Colon (tissue), 2 donors: ENCODE results near the gene UBL3.

Experiments
- FAIRE-seq: peaks from 2 replicates; lab custom pipeline; 2012; peaks lifted over from hg19 to GRCh38; lab: Jason Lieb, UNC
- donor health status: control.
- donor health status: control.

Gene UBL3

DNA sequence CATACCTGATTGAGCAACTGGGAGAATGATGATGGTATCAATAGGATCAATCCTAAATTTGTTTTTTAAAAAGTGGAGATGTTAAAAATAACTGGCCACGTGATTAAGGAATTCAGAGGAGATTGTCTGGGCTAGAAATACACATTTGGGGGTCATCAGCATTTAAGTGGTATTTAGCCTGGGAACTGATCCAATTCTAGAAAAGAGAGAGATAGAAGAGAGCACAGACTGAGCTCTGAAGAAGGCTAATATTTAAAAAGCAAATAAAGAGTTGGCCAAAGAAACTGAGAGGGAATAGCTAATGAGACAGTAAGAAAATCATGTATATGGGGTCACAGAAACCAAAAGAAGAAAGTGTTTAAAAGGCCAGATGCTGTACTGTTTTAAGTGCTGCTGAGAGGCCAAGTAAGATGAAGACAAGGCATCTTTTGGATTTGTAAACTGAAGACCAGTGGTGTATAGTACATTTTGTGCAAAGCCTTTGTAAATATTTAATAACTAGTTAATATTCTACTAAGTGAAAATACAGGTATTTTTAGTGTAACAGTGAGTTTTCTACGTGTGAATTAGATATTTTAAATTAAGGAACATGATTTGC, 40.2 kb downstream of the UBL3 start:
- no peak for FAIRE-seq

DNA sequence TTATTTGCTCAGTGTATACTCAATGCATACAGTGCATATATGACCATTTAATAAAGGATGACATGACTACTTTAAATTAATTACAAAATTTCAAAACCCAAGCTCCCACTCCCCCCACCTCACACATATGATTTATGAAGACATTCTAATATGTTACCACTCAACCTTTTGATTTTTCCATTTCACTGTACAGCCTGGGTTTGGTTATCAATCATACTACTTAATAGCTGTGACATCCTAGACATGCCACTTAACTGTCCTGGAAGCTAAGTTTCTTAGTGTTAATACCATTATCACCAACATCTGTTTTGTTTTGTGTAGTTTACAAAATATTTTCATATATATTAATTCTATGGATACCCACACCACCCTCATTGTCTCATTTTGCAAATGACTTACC, 42.2 kb downstream of the UBL3 start:
- FAIRE-seq: no peak

DNA sequence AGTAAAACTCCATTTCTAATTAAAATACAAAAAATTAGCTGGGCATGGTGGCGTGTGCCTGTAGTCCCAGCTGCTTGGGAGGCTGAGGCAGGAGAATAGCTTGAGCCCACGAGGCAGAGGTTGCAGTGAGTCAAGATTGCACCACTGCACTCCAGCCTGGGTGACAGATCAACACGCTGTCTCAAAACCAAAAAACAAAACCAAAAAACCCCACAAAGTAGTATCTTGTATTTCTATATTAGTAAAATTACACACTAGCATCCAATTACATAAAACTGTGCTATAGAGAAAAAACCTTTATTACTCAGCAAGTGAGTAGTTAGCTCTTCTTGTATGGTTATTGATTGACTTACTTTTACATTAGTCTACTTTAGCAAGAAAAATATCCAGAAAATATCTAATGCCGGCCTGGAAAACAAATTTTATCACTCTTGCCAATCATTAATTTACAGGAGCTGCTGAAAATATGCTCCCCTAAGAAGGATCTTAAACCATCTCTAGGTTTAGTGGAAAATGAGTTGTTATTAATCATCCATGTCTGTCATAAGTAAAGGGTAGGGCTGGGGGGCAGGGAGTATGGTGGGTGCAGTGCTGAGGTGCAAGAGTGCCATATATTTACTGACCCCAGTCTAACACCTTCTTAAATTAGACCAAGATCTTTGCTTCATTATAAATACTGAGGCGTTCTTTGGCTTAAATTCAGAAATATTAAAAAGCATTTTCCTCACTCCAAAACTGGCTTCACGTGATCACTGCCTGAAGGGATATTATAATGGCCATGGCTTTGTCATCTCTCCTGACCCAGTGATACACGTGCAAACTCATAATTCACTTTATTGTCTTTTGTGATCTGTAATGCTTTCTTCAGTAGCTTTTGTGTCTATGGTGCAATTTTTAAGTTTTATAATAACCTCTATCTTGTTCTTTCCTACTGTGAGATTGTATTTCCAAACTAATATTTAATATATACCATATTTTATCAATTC, 44.1 kb downstream of the UBL3 start:
- no peak for FAIRE-seq

DNA sequence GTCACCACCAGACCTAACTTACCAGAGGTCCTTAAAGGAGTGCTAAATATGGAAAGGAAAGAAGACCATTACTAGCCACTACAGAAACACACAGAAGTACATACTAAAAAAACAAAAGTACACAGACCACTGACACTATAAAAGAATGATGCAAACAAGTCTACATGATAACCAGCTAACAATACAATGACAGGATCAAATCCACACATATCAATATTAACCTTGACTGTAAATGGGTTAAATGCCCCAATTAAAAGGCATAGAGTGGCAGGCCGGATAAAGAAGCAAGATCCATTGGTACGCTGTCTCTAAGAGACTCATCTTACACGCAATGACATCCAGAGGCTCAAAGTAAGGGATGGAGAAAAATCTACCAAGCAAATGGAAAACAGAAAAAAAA, 47.2 kb downstream of the UBL3 start:
- no peak for FAIRE-seq

DNA sequence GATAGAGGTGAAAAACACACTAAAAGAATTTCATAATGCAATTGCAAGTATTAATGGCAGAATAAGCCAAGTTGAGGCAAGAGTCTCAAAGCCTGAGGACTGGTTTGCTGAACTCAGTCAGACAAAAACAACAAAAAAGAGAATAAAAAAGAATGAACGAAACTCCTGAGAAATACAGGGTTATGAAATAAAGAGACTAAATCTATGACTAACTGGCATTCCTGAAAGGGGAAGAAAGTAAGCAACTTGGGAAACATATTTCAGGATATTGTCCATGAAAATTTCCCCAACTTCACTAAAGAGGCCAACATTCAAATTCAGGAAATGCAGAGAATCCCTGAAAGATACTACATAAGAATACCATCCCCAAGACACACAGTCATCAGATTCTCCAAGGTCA, 47.8 kb downstream of the UBL3 start:
- peak; percentile 10 for FAIRE-seq

DNA sequence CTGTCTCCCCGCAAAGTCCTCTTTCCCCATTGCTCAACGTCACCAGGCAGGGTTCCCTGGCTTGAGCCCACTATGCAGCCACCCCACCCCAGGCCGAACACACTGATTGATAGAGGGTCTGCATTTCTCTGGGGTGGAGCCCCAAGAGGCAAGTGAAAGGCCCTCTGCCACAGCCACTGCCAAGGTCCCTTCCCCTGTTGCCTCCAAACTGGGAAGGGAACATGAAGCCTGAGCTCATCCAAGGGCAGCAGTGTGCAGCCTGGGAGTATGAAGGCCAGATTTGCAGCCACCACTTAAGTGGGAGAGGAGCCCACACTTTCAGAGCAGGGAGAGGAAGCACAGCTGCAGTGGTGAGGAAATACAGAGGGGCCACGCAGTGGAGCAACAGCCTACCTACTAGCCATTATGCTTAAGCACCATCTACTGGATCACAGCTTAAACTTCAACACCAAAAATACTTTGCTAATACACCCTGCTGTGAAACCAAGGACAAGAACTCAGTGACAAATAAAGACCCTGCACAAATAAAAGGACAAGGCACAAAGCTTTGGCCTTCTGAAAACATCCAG, 48.6 kb downstream of the UBL3 start:
- FAIRE-seq: no peak

DNA sequence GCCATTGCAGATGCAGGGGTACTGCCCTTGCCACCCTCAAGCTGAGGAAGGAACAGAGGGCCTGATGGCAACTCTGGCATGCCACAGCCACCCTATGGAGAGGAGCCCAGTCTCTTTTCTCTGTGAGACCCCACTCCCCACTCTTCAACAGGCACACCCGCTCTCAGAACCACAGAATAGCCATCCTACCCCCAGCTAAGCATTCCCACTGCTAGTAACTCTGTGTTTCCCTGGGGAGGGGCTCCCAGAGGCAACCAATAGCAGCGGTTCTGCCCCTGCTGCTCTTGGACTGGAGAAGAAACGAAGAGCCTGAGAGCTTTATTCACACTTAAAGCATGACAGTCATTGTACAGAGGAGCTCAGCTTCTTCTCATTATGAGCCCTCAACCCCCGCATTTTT, 49.3 kb downstream of the UBL3 start:
- no peak for FAIRE-seq

DNA sequence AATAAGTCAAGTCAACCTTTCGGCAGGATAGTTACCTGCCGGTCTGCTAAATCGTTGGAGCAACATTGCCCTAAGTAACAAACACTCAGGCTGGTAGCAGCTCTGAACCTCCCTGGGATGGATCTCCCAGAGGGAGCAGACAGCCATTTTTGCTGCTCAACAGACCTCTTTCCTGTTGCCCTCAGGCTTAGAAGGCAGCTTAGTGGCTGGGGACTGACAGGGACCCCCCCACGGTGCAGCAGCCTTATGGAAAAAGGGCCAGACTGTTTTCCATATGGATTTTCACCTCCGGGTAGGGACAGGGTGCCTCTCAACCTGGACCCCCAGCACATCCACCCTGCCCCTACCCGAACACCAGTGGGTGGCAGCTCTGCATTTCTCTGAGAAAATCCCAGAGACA, 49.7 kb downstream of the UBL3 start:
- FAIRE-seq: no peak

DNA sequence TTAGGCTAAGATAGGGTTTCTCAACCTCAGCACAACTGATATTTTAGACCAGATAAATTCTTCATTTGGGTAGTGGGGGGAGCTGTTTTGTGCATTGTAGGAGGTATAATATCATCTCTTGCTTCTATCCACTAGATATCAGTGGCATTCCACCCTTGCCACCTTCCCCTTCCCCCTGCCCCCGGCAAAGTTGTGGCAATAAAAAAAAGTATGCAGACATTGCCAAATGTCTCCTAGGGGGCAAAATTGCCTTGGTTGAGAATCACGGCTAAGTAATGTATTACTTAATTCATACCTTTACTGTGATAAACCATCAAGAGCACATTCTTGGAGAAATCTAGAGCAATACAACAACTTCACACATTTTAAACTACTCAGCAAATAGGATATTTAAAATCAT, 51.4 kb downstream of the UBL3 start:
- FAIRE-seq: no peak

DNA sequence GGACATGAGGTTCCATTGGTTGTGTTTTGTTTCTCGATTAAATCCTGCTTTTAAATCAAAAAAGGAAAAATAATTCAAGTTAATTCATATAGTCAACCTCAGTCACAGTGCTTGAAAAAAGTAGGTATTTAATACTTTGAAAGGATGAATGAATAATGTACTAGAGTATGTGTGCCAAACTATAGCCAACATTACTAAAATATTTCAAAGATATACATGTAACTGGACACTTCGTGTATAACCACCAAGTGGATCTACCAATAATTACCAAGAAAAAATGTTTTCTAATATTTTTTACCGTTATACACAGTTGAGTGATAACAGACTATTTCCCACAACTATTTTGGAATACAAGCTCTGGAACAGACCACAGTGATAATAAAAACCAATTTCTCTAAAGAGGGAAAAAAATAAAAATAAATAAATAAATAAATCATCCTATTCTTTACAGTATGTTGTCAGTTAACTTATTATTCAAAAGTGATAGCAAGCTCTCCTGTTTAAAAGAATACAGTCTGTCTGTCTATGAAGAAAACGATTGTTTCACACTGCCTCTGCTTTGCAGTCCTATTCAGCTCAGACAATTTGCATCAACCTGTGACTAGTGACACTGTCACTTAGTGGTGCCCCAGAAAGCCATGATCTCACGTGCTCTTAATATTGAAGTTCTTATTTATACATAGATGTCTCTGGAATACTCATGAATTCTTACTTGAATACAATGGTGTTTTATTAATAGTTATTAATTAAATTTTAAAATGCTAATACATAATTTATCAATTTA, 58.2 kb downstream of the UBL3 start:
- no peak for FAIRE-seq

DNA sequence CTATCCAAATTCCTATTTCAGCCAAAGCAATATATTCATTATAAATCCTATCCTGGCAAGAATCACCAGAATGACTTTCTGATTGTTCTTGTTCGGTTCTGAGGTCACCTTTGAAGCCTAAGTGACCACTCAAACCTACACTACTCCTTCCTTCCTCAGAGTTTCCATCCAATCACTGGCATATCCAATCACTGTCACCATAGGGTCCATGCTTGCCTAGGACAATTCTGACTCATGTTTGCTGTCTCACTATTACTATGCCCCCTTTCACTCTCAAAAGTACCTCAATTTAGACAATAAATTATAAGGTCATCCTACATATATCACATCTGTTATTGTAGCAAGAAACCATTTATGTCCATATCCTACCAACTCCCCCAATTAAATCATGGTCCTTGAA, 58.9 kb downstream of the UBL3 start:
- no peak for FAIRE-seq

DNA sequence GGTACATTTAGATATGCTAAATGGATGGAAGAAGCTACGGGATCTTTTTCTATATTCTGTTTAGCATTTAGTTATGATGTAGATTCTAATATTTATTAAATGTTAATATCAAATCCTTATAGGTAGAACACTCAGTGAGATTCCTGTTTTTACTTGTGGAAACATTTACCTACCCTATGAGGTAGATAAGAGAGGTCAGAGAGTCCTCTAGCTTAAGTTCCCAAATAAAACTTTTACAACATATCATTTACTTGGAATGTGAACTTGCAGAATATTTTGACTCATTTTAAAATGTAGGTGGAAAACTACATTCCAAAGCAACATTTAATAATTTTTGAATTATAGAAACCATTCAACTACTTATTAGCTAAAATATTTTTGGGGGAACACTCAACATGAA, 63.7 kb downstream of the UBL3 start:
- peak; percentile 95 for FAIRE-seq

DNA sequence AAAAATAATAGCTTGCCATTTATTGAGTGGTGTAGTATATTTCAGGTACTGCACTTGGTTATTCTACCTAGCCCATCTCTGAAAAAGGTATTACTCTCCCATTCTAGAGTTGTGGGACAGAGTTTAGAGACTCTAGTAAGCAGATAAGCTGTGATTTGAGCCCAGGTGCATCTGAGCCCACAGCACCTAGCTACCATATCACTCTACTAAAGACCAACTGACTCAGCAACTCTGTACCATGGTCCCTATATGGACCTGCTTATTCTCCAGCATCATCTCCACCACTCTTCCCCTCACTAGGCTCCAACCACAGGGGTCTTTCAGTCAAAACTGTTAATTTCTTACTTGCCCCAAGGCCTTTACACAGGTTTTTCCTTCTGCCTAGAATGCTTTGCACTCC, 64.4 kb downstream of the UBL3 start:
- no peak for FAIRE-seq

DNA sequence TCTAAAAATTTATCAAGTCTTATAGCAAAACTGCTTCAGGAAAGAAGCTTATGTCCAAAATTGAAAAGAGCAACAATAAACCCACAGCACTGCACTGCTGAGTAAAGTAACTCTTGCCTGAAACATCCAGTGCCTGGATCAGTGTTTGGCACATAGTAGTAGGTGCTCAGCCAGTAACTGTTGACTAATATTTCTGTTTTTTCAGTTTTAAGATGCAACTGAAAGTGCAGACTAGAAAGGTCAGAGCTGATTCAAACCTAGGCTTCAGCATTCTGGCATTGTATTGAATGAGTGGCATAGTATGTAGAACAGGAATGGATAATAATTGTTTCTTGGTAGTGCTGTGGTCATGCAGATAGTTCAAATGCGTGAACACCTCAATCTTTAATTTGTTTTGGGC, 67.6 kb downstream of the UBL3 start:
- FAIRE-seq: no peak

DNA sequence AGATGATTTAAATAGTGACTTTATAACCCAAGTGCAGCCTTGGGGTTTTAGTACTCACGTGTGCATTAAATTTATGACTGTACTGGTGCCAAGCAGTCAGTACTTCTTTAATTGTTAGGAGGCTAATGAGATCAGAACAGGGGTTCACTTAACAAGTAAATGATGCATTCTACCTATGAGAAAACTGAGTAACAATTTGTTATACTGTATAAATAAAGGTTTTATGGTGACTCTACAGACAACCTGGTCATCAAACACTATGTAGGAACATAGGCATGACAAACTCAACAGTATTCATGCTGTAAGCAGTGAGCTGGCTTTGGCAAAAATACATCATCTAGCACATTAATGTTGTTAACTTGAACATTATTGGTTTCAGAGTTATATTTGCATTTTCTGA, 75.6 kb downstream of the UBL3 start:
- no peak for FAIRE-seq

DNA sequence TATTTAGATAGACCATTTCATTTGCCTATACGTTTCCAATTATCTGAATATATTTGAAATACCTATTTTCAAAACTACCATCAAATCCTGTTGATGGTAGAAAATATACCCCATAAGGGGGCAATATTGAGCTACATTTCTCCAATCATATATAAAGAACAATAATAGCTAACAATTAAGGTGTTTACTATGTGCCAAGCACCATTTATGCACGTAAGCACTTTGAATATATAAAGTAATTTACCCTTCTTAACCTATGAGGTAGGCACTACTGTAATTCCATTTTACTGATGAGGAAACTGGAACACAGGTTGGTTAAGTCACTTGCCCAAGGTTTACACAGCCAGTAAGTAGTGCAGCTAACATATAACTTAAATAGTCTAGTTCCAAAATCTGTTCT, 79.2 kb downstream of the UBL3 start:
- FAIRE-seq: no peak

DNA sequence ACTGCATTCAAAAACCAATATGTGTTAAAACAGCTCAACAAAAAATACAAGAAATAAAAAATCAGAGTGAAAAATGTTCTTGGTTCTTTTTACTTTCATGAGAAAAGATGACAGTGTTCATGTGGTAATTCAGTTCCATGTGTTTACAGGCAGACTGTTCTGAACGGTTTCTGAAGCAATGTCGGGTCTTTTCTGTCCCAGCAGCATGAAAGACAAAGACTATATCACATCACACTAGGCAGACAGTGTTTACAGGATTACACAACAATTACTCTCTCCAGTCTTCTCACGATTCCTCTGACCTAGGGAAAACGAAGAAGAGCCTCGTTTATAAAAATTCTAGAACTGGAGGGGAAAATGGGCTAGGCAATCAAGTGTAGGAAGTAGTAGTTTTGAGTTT, 83.4 kb downstream of the UBL3 start:
- no peak for FAIRE-seq

DNA sequence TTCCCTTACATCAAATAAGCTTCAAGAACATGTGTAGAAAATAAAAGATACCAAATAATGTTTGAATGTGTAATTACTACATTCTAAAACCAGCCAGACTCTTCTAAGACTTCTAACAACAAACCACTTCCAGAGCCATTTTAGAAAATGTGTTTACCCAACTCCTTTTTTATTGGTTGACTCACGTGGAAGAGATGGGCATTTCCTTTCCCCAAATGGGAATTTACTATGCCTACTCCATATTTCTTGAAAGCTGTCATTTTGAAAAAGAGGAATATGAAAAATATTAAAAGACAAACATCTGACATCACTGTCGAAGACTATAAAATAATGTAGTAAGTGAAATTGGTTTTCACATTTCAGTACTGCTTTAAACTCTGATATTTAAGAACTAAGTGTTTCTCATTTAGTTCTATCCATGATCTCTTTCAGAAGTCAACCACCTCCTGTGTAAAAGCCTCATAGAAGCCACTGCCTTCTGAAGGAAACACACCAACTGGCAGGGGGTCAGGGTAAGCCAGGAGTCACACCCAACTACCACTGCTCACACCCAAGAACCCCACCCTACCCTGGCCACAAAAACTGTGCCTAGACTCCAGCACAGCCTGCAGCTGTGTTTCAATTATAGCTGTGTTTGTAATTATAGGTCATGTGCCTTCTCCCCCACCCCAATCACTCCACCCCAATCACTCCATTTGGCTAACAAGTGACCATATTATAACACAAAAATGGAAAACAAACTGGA, 86.8 kb downstream of the UBL3 start:
- peak; percentile 14 for FAIRE-seq

DNA sequence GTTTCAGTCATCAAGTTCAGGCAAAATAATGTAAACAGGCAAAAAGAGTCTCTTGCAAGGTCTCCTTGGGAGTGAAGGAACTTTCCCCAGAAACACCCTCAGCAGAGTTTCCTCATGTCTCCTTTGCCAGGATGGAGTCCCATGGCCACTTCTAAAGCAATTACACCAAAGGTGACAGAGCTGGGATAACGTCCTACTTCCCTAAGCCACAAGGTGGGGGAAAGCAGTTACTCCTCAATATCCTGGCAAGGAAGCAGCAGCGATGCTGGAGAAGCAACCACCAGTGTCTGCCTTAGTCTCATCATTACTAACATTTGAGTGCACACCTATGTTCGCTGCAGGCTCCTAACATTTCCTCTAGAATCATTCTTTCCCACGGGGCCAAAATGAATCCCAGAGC, 88.6 kb downstream of the UBL3 start:
- FAIRE-seq: no peak

DNA sequence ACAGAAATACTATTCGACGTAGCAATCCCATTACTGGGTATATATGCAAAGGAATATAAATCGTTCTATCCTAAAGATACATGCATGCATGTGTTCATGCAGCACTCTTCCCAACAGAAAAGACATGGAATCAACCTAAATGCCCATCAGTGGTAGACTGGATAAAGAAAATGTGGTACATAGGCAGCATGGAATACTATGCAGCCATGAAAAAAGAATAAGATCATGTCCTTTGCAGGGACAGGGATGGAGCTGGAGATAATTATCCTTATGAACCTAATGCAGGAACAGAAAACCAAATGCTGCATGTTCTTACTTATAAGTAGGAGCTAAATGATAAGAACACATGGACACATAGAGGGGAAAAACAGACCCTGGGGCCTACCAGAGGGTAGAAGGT, 89.3 kb downstream of the UBL3 start:
- no peak for FAIRE-seq

DNA sequence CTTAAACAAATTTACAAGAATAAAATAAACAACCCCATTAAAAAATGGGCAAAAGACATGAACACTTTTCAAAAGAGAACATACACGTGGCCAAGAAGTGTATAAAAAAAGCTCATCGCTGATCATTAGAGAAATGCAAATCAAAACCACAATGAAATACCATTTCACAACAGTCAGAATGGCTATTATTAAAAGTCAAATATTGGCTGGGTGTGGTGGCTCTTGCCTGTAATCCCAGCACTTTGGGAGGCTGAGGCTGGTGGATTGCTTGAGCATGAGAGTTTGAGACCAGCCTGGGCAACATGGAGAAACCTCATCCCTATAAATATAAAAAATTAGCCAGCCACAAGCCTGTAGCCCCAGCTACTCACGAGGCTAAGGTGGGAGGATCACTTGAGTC, 89.9 kb downstream of the UBL3 start:
- no peak for FAIRE-seq

DNA sequence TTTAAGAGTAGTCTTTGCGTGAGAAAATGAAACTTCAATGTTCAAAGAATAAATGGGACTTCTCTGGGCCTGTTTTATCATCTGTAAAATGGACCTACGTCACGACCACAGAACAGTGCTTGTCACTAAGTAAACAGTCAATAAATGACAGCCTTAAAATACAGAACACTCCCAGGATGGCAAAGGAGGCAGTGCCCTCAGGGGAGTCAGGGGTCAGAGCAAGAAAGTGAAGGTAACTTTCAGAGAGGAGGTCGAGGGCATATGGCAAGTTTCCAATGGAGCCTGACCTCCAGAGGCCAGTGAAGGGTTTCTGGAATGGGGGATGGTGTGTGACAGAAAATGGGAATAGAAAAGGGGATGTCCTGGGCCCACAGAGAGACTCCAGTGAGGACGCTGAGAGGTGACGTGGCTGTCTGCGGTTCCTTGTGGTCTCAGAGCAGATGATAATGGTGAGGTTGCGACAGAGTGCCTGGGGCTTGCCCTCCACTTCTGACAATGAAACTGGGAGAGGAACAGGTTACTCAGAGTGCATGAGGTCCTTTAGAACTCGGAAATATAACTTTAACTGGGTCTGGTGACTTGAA, 91.8 kb downstream of the UBL3 start:
- FAIRE-seq: no peak
